HEK293 (cell line): ENCODE results near the gene DSCAML1.

Experiments used
- CTCF ChIA-PET: fragments of 350-600 bp; formaldehyde crosslinking; extraction: SDS; loops from one replicate; lab custom pipeline; 2021; ENCODE audit warnings: antibody characterized with exemption; lab: Yijun Ruan, JAX
- POLR2A ChIA-PET: fragments of 300-600 bp; formaldehyde crosslinking; extraction: SDS; loops from one replicate; lab custom pipeline; 2020; ENCODE audit warnings: antibody characterized with exemption, inconsistent platforms; lab: Yijun Ruan, JAX
- H3K27ac ChIP-seq: fragments of 200-500 bp; sonication (Bioruptor generic); 2 replicates; pipeline ENCODE4 v1.5.1; 2014; ENCODE audit warnings: low read depth, low read length, control low read depth, inconsistent platforms; ENCODE audit errors: extremely low read depth
- H3K36me3 ChIP-seq, 2 experiments: fragments of 200-500 bp in 1 of 2; sonication (Bioruptor generic) in 1 of 2; 1 replicate in 1 of 2; 2 replicates in 1 of 2; pipeline ENCODE4 v1.5.1; 2014 to 2017; ENCODE audit warnings: inconsistent platforms in 2 of 2, low read length in 2 of 2; ENCODE audit not compliant: control insufficient read depth in 2 of 2, insufficient read depth in 1 of 2
- H3K4me1 ChIP-seq: fragments of 200-500 bp; sonication (Bioruptor generic); 2 replicates; pipeline ENCODE4 v1.5.1; 2014; ENCODE audit warnings: mild to moderate bottlenecking, low read length, inconsistent platforms; ENCODE audit not compliant: control insufficient read depth, insufficient read depth
- H3K4me3 ChIP-seq: 2 replicates; pipeline ENCODE4 v1.5.1; 2011; ENCODE audit warnings: low read depth, mild to moderate bottlenecking, control low read depth, low read length, moderate library complexity
- H3K9me3 ChIP-seq: fragments of 200-500 bp; sonication (Bioruptor generic); 2 replicates; pipeline ENCODE4 v1.5.1; 2014; ENCODE audit warnings: low read depth, low read length, inconsistent platforms; ENCODE audit not compliant: control insufficient read depth, insufficient read depth
- GFI1B ChIP-seq: fragments of 450-650 bp; formaldehyde crosslinking; IDR thresholded peaks from 2 replicates; pipeline ENCODE4 v1.5.1; 2016; ENCODE audit warnings: missing biosample characterization, missing genetic modification characterization
- HOXD13 ChIP-seq: sonication (generic); formaldehyde crosslinking; IDR thresholded peaks from 2 replicates; pipeline ENCODE4 v1.8.0; 2022; ENCODE audit warnings: missing genetic modification reagents, borderline replicate concordance
- IKZF3 ChIP-seq: fragments of 450-650 bp; IDR thresholded peaks from 2 replicates; pipeline ENCODE4 v1.5.0; 2018; ENCODE audit warnings: missing biosample characterization, mild to moderate bottlenecking, missing genetic modification characterization, moderate library complexity
- INSM2 ChIP-seq: fragments of 450-650 bp; formaldehyde crosslinking; IDR thresholded peaks from 2 replicates; pipeline ENCODE4 v1.5.1; 2016; ENCODE audit warnings: missing biosample characterization, missing genetic modification characterization
- OSR2 ChIP-seq: fragments of 450-650 bp; formaldehyde crosslinking; IDR thresholded peaks from 2 replicates; pipeline ENCODE4 v1.5.1; 2016; ENCODE audit warnings: missing biosample characterization, missing genetic modification characterization
- RBAK ChIP-seq: fragments of 450-650 bp; formaldehyde crosslinking; IDR thresholded peaks from 2 replicates; pipeline ENCODE4 v1.5.1; 2016; ENCODE audit warnings: missing biosample characterization, missing genetic modification characterization
- SALL2 ChIP-seq: fragments of 450-650 bp; formaldehyde crosslinking; IDR thresholded peaks from 2 replicates; pipeline ENCODE4 v1.5.0; 2017; ENCODE audit warnings: missing biosample characterization, mild to moderate bottlenecking, missing genetic modification characterization, borderline replicate concordance
- SCRT1 ChIP-seq: fragments of 450-650 bp; formaldehyde crosslinking; IDR thresholded peaks from 2 replicates; pipeline ENCODE4 v1.5.1; 2016; ENCODE audit warnings: missing biosample characterization, missing genetic modification characterization, borderline replicate concordance
- SCRT2 ChIP-seq: fragments of 450-650 bp; formaldehyde crosslinking; IDR thresholded peaks from 2 replicates; pipeline ENCODE4 v1.5.1; 2016; ENCODE audit warnings: missing biosample characterization, missing genetic modification characterization
- SETDB1 ChIP-seq: IDR thresholded peaks from one replicate; pipeline ENCODE4 v1.6.1; 2017; ENCODE audit warnings: mild to moderate bottlenecking, low read length, moderate library complexity, mixed read lengths; ENCODE audit not compliant: insufficient read length
- SP3 ChIP-seq: fragments of 450-650 bp; formaldehyde crosslinking; IDR thresholded peaks from 2 replicates; pipeline ENCODE4 v1.5.1; 2016; ENCODE audit warnings: missing biosample characterization, missing genetic modification characterization
- YY2 ChIP-seq: fragments of 450-650 bp; formaldehyde crosslinking; IDR thresholded peaks from 2 replicates; pipeline ENCODE4 v1.5.1; 2016; ENCODE audit warnings: missing biosample characterization, missing genetic modification characterization
- ZBTB10 ChIP-seq: fragments of 450-650 bp; formaldehyde crosslinking; IDR thresholded peaks from 2 replicates; pipeline ENCODE4 v1.5.1; 2016; ENCODE audit warnings: missing biosample characterization, missing genetic modification characterization
- ZNF133 ChIP-seq: fragments of 450-650 bp; formaldehyde crosslinking; IDR thresholded peaks from 2 replicates; pipeline ENCODE4 v1.5.1; 2016; ENCODE audit warnings: missing biosample characterization, missing genetic modification characterization
- ZNF140 ChIP-seq: fragments of 450-650 bp; formaldehyde crosslinking; IDR thresholded peaks from 2 replicates; pipeline ENCODE4 v1.5.1; 2016; ENCODE audit warnings: missing biosample characterization, missing genetic modification characterization
- ZNF157 ChIP-seq: fragments of 450-650 bp; formaldehyde crosslinking; IDR thresholded peaks from 2 replicates; pipeline ENCODE4 v1.5.1; 2016; ENCODE audit warnings: missing biosample characterization, missing genetic modification characterization
- ZNF169 ChIP-seq: fragments of 450-650 bp; formaldehyde crosslinking; IDR thresholded peaks from 2 replicates; pipeline ENCODE4 v1.5.1; 2016; ENCODE audit warnings: missing biosample characterization, missing genetic modification characterization
- ZNF211 ChIP-seq: fragments of 450-650 bp; formaldehyde crosslinking; IDR thresholded peaks from 2 replicates; pipeline ENCODE4 v1.5.1; 2016; ENCODE audit warnings: low read depth, missing biosample characterization, missing genetic modification characterization
- ZNF214 ChIP-seq: fragments of 450-650 bp; formaldehyde crosslinking; IDR thresholded peaks from 2 replicates; pipeline ENCODE4 v1.5.1; 2017; ENCODE audit warnings: missing biosample characterization, mild to moderate bottlenecking, missing genetic modification characterization, borderline replicate concordance
- ZNF274 ChIP-seq, 2 experiments: fragments of 200-500 bp in 1 of 2; fragments of 450-650 bp in 1 of 2; sonication (Bioruptor generic) in 1 of 2; formaldehyde crosslinking in 1 of 2; IDR thresholded peaks; 2 replicates each; pipeline versions ENCODE4 v1.5.1 to v1.6.1; 2014 to 2016; ENCODE audit warnings: borderline replicate concordance in 1 of 2, inconsistent platforms in 1 of 2, low read length in 1 of 2, missing biosample characterization in 1 of 2, missing genetic modification characterization in 1 of 2
- ZNF324 ChIP-seq: fragments of 450-650 bp; formaldehyde crosslinking; IDR thresholded peaks from 2 replicates; pipeline ENCODE4 v1.5.1; 2016; ENCODE audit warnings: missing biosample characterization, missing genetic modification characterization
- ZNF391 ChIP-seq: fragments of 450-650 bp; formaldehyde crosslinking; IDR thresholded peaks from 2 replicates; pipeline ENCODE4 v1.5.1; 2016; ENCODE audit warnings: low read depth, missing biosample characterization, missing genetic modification characterization, borderline replicate concordance
- ZNF510 ChIP-seq: fragments of 450-650 bp; formaldehyde crosslinking; IDR thresholded peaks from 2 replicates; pipeline ENCODE4 v1.5.1; 2018; ENCODE audit warnings: mild to moderate bottlenecking, missing genetic modification characterization, missing biosample characterization; ENCODE audit not compliant: insufficient replicate concordance
- ZNF529 ChIP-seq: fragments of 450-650 bp; formaldehyde crosslinking; IDR thresholded peaks from 2 replicates; pipeline ENCODE4 v1.5.1; 2017; ENCODE audit warnings: missing genetic modification characterization, missing biosample characterization; ENCODE audit not compliant: insufficient replicate concordance
- ZNF654 ChIP-seq: fragments of 450-650 bp; formaldehyde crosslinking; IDR thresholded peaks from 2 replicates; pipeline ENCODE4 v1.5.1; 2016; ENCODE audit warnings: low read depth, missing biosample characterization, missing genetic modification characterization
- ZNF768 ChIP-seq: fragments of 450-650 bp; formaldehyde crosslinking; IDR thresholded peaks from 2 replicates; pipeline ENCODE4 v1.5.1; 2018; ENCODE audit warnings: missing biosample characterization, mild to moderate bottlenecking, missing genetic modification characterization
- ZSCAN23 ChIP-seq: fragments of 450-650 bp; formaldehyde crosslinking; IDR thresholded peaks from 2 replicates; pipeline ENCODE4 v1.5.1; 2016; ENCODE audit warnings: missing biosample characterization, missing genetic modification characterization
- TF ChIP-seq, protein P1 (sequence below): fragments of 450-650 bp; formaldehyde crosslinking; IDR thresholded peaks from 2 replicates; pipeline ENCODE4 v1.5.1; 2017; ENCODE audit warnings: missing biosample characterization, missing genetic modification characterization
- TF ChIP-seq, protein P2 (sequence below): fragments of 450-650 bp; formaldehyde crosslinking; IDR thresholded peaks from 2 replicates; pipeline ENCODE4 v1.5.1; 2016; ENCODE audit warnings: missing biosample characterization, missing genetic modification characterization
- TF ChIP-seq, protein P3 (sequence below): fragments of 450-650 bp; formaldehyde crosslinking; IDR thresholded peaks from 2 replicates; pipeline ENCODE4 v1.5.1; 2016; ENCODE audit warnings: missing biosample characterization, missing genetic modification characterization, borderline replicate concordance

Gene DSCAML1

GRCh38 chr11:117627259-117627658 is 169.8 kb downstream of the DSCAML1 start:
- Histone ChIP-seq H3K9me3 (no peaks in the 10 kb centered on the region), H3K27ac (no peak overlapping the region), H3K4me1 (no peaks in the 10 kb centered on the region), H3K36me3 (no peaks in the 10 kb centered on the region), H3K4me3 (no peak overlapping the region)
- TF ChIP-seq ZNF510 (no peak), ZNF214 (no peak), INSM2 (tag by site-specific recombination) (no peak), SALL2 (tag by site-specific recombination) (no peak), OSR2 (no peak), ZNF157 (tag by site-specific recombination) (no peak), ZNF768 (tag by site-specific recombination) (no peak), ZNF654 (tag by site-specific recombination) (no peak), HOXD13 (CRISPR knock-in tag) (no peak), GFI1B (tag by site-specific recombination) (no peak), SCRT2 (no peak), ZNF324 (no peak), SCRT1 (tag by site-specific recombination) (no peak), SETDB1 (no peak), YY2 (no peak), ZNF169 (tag by site-specific recombination) (no peak)
- TF ChIP-seq, protein P1, sequence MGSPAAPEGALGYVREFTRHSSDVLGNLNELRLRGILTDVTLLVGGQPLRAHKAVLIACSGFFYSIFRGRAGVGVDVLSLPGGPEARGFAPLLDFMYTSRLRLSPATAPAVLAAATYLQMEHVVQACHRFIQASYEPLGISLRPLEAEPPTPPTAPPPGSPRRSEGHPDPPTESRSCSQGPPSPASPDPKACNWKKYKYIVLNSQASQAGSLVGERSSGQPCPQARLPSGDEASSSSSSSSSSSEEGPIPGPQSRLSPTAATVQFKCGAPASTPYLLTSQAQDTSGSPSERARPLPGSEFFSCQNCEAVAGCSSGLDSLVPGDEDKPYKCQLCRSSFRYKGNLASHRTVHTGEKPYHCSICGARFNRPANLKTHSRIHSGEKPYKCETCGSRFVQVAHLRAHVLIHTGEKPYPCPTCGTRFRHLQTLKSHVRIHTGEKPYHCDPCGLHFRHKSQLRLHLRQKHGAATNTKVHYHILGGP (tag by site-specific recombination), result no peak
- TF ChIP-seq, protein P2, sequence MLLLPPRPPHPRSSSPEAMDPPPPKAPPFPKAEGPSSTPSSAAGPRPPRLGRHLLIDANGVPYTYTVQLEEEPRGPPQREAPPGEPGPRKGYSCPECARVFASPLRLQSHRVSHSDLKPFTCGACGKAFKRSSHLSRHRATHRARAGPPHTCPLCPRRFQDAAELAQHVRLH, result no peak
- TF ChIP-seq, protein P3, sequence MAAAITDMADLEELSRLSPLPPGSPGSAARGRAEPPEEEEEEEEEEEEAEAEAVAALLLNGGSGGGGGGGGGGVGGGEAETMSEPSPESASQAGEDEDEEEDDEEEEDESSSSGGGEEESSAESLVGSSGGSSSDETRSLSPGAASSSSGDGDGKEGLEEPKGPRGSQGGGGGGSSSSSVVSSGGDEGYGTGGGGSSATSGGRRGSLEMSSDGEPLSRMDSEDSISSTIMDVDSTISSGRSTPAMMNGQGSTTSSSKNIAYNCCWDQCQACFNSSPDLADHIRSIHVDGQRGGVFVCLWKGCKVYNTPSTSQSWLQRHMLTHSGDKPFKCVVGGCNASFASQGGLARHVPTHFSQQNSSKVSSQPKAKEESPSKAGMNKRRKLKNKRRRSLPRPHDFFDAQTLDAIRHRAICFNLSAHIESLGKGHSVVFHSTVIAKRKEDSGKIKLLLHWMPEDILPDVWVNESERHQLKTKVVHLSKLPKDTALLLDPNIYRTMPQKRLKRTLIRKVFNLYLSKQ (tag by site-specific recombination), result no peak
- ChIA-PET POLR2A (no interaction called here), CTCF (interaction anchor here (1.3 kb wide), 1 partner anchor 201 kb away, joined by 5 read pairs; no protein-coding TSS in a partner anchor)

DNA sequence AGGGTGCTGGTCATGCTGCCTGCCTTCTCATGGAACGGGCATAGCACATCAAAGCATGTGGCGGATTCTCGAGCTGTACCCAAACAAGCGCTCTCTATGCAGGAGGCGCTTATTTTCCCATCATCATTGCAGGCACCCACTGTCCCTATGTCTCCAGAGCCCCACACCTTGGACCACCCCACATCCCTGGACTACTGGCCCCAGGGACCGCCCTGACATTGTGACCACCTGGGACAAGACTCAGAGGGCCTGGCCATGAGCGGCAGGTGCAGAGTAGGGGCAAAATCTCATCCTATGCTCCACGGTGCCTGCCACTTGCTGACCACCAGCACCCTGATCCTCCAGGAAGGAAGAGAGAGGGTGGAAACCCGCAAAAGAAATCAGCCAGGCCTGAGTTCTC is 170.4 kb downstream of the DSCAML1 start:
- Histone ChIP-seq H3K27ac (no peak overlapping the region), H3K4me1 (no peaks in the 10 kb centered on the region), H3K9me3 (no peaks in the 10 kb centered on the region), H3K36me3 (no peaks in the 10 kb centered on the region), H3K4me3 (no peak overlapping the region)
- ChIA-PET POLR2A (no interaction called here), CTCF (interaction anchor here (0.7 to 1.3 kb wide), 2 partner anchors 51 to 200 kb away, joined by 4 to 5 read pairs; no protein-coding TSS in a partner anchor)
- TF ChIP-seq ZNF529 (tag by site-specific recombination) (no peak), ZSCAN23 (tag by site-specific recombination) (no peak), ZNF391 (tag by site-specific recombination) (no peak), ZNF274 (IDR thresholded peaks at IDR 0.05; ENCODE audit: low read length) (no peak), ZNF274 (tag by site-specific recombination; IDR thresholded peaks at IDR 0.05; ENCODE audit: borderline replicate concordance) (no peak), ZNF211 (tag by site-specific recombination) (no peak), ZNF140 (tag by site-specific recombination) (no peak), ZNF133 (tag by site-specific recombination) (no peak), RBAK (tag by site-specific recombination) (no peak), SP3 (no peak), ZBTB10 (tag by site-specific recombination) (no peak), IKZF3 (tag by site-specific recombination) (no peak)
